Panc1 (cell line): Measurements from ENCODE around the gene VPS36.

Experiments
- POLR2AphosphoS5 ChIP-seq: IDR thresholded peaks from 2 replicates; pipeline ENCODE4 v1.6.1; 2012; ENCODE audit warnings: mild to moderate bottlenecking, low read depth, low read length, moderate library complexity
- TCF7L2 ChIP-seq: IDR thresholded peaks from 2 replicates; pipeline ENCODE4 v1.6.1; 2011; ENCODE audit warnings: mild to moderate bottlenecking, low read depth, low read length, inconsistent platforms
- TF ChIP-seq, protein P1 (sequence below): fragments of 450-650 bp; IDR thresholded peaks from 2 replicates; pipeline ENCODE4 v1.5.1; 2017; ENCODE audit warnings: mild to moderate bottlenecking

DNA sequence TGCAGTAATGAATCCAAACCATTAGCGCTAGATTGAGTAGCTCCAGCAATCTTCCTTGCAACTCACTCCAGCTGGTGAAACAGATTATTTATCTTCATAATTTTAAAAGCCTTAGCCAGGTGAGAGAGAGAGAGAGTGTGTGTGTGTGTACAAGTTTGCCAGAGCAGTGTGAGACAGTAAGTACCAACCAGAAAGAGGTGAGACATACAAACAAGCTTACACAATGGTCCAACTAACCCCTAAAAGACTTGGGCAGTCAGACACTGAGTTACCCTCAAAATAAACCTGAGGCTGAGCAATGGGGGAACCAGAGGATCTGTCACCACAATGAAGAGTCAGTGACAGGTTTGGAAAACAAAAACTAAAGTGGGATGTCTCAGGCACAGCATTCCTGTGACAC, 36.4 kb downstream of the VPS36 start:
- TF ChIP-seq, protein P1, sequence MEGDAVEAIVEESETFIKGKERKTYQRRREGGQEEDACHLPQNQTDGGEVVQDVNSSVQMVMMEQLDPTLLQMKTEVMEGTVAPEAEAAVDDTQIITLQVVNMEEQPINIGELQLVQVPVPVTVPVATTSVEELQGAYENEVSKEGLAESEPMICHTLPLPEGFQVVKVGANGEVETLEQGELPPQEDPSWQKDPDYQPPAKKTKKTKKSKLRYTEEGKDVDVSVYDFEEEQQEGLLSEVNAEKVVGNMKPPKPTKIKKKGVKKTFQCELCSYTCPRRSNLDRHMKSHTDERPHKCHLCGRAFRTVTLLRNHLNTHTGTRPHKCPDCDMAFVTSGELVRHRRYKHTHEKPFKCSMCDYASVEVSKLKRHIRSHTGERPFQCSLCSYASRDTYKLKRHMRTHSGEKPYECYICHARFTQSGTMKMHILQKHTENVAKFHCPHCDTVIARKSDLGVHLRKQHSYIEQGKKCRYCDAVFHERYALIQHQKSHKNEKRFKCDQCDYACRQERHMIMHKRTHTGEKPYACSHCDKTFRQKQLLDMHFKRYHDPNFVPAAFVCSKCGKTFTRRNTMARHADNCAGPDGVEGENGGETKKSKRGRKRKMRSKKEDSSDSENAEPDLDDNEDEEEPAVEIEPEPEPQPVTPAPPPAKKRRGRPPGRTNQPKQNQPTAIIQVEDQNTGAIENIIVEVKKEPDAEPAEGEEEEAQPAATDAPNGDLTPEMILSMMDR: no peak
- TF ChIP-seq TCF7L2 (no peak), POLR2AphosphoS5 (no peak)
